HepG2 (cell line): ENCODE results near the gene DENND2A. TPM values are rescaled to one million over a fixed set of nuclear protein-coding genes. Genes with fewer than 3 reads are reported as not detected.

Source experiments
- CEBPB ChIP-seq: IDR thresholded peaks from 2 replicates; pipeline ENCODE4 v1.6.1; 2011; ENCODE audit warnings: low read depth, low read length, improper control_type of control experiment, borderline replicate concordance
- GFI1 ChIP-seq: sonication (generic); formaldehyde crosslinking; IDR thresholded peaks from 2 replicates; pipeline ENCODE4 v1.5.0; 2020; ENCODE audit warnings: missing genetic modification reagents, mild to moderate bottlenecking, borderline replicate concordance
- IRF2 ChIP-seq: IDR thresholded peaks from 2 replicates; pipeline ENCODE4 v1.6.1; 2018; ENCODE audit warnings: missing genetic modification reagents, missing compliant biosample characterization
- MBD4 ChIP-seq: IDR thresholded peaks from 2 replicates; pipeline ENCODE4 v1.6.1; 2012; ENCODE audit warnings: low read length, inconsistent platforms, borderline replicate concordance
- RARA ChIP-seq: IDR thresholded peaks from 2 replicates; pipeline ENCODE4 v1.6.1; 2016; ENCODE audit warnings: missing genetic modification reagents, missing compliant biosample characterization
- ZC3H13 ChIP-seq: sonication (generic); formaldehyde crosslinking; IDR thresholded peaks from 2 replicates; pipeline ENCODE4 v1.8.1; 2023; ENCODE audit warnings: mild to moderate bottlenecking, missing genetic modification reagents, moderate library complexity
- ZNF749 ChIP-seq: sonication (generic); formaldehyde crosslinking; IDR thresholded peaks from 2 replicates; pipeline ENCODE4 v1.8.0; 2022; ENCODE audit warnings: mild to moderate bottlenecking, missing genetic modification reagents, moderate library complexity, borderline replicate concordance
- polyA plus RNA-seq, 8 experiments: library from polyadenylated mRNA; depleted of rRNA in 3 of 8; stranded (reverse) in 7 of 8; unstranded in 1 of 8; fragments of >200 nt; fragmentation: Illumina TruSeq in 4 of 8; extraction: Trizol in 4 of 8; gene quantifications; 2 replicates each; pipeline versions ENCODE4 v1.2.1 to v1.2.3, GENCODE V29; 2011 to 2016; ENCODE audit warnings: low read depth in 4 of 8, missing spikeins in 1 of 8, mixed read lengths in 1 of 8; ENCODE audit not compliant: insufficient read depth in 1 of 8
- total RNA-seq, 5 experiments: library from RNA; depleted of rRNA; stranded (reverse); fragments of >200 nt; fragmentation: Illumina TruSeq; extraction: Trizol; gene quantifications; 2 replicates each; pipeline ENCODE4 v1.2.3, GENCODE V29; 2016; ENCODE audit warnings: low read depth in 1 of 5
- TF ChIP-seq, protein P1 (sequence below), 2 experiments: sonication (generic) in 1 of 2; formaldehyde crosslinking in 1 of 2; IDR thresholded peaks; 2 replicates each; pipeline versions ENCODE4 v1.4.0 to v1.6.1; 2016 to 2020; ENCODE audit warnings: borderline replicate concordance in 1 of 2, low read depth in 1 of 2, mild to moderate bottlenecking in 1 of 2, missing genetic modification reagents in 1 of 2
- TF ChIP-seq, protein P2 (sequence below): sonication (generic); formaldehyde crosslinking; conservative IDR thresholded peaks from 2 replicates; pipeline ENCODE4 v1.4.0; 2020; ENCODE audit warnings: mild to moderate bottlenecking, missing genetic modification reagents, moderate library complexity
- TF ChIP-seq, protein P3 (sequence below): fragments of 450-650 bp; IDR thresholded peaks from 2 replicates; pipeline ENCODE4 v1.6.1; 2017; ENCODE audit warnings: mild to moderate bottlenecking
- TF ChIP-seq, protein P4 (sequence below), 2 experiments: sonication (generic) in 1 of 2; formaldehyde crosslinking in 1 of 2; IDR thresholded peaks; 2 replicates each; pipeline versions ENCODE4 v1.5.1 to v1.6.1; 2011 to 2020; ENCODE audit warnings: borderline replicate concordance in 1 of 2, low read depth in 1 of 2, low read length in 1 of 2, mild to moderate bottlenecking in 1 of 2, missing genetic modification reagents in 1 of 2, moderate library complexity in 1 of 2
- TF ChIP-seq, protein P5 (sequence below): sonication (generic); formaldehyde crosslinking; IDR thresholded peaks from 2 replicates; pipeline ENCODE4 v1.4.0; 2020; ENCODE audit warnings: mild to moderate bottlenecking, low read depth, missing genetic modification reagents

DENND2A gene
- total and polyA plus RNA-seq, 2 of the 13 experiments (the other 11 are each of a cell fraction or from before 2014, with no cell fraction given): not detected

DNA sequence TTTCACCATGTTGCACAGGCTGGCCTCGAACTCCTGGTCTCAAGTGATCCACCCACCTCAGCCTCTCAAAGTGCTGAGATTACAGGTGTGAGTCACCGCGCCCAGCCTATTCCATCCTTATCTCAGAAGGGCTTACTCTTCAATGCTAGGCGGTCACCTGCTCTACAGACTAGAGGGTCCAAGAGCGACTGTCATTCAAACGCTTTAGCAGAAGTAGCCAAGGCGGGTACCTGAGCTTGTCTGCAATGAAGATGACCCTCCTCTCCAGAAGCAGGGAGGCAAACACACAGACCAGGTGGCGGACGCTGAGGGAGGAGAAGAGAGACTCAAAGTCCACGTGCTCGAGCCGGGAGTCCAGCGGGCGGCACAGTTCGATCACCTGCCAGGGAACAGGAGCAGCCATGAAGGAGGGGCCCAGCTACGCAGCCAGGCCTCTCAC, 96.2 kb downstream of the DENND2A start (continued):
- TF ChIP-seq RARA (CRISPR knock-in tag): peak; percentile 36; the same call in 1 of the 2 replicates
- TF ChIP-seq ZC3H13 (CRISPR knock-in tag): no peak
- TF ChIP-seq, protein P1, sequence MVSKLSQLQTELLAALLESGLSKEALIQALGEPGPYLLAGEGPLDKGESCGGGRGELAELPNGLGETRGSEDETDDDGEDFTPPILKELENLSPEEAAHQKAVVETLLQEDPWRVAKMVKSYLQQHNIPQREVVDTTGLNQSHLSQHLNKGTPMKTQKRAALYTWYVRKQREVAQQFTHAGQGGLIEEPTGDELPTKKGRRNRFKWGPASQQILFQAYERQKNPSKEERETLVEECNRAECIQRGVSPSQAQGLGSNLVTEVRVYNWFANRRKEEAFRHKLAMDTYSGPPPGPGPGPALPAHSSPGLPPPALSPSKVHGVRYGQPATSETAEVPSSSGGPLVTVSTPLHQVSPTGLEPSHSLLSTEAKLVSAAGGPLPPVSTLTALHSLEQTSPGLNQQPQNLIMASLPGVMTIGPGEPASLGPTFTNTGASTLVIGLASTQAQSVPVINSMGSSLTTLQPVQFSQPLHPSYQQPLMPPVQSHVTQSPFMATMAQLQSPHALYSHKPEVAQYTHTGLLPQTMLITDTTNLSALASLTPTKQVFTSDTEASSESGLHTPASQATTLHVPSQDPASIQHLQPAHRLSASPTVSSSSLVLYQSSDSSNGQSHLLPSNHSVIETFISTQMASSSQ (IDR thresholded peaks at IDR 0.05; ENCODE audit: low read depth): no peak
- TF ChIP-seq, protein P1 (CRISPR knock-in tag; IDR thresholded peaks at IDR 0.05; ENCODE audit: borderline replicate concordance): peak; percentile 40; the same call in 1 of the 2 replicates
- TF ChIP-seq IRF2 (CRISPR knock-in tag): no peak
- TF ChIP-seq ZNF749 (CRISPR knock-in tag): no peak
- TF ChIP-seq CEBPB: no peak
- TF ChIP-seq, protein P2, sequence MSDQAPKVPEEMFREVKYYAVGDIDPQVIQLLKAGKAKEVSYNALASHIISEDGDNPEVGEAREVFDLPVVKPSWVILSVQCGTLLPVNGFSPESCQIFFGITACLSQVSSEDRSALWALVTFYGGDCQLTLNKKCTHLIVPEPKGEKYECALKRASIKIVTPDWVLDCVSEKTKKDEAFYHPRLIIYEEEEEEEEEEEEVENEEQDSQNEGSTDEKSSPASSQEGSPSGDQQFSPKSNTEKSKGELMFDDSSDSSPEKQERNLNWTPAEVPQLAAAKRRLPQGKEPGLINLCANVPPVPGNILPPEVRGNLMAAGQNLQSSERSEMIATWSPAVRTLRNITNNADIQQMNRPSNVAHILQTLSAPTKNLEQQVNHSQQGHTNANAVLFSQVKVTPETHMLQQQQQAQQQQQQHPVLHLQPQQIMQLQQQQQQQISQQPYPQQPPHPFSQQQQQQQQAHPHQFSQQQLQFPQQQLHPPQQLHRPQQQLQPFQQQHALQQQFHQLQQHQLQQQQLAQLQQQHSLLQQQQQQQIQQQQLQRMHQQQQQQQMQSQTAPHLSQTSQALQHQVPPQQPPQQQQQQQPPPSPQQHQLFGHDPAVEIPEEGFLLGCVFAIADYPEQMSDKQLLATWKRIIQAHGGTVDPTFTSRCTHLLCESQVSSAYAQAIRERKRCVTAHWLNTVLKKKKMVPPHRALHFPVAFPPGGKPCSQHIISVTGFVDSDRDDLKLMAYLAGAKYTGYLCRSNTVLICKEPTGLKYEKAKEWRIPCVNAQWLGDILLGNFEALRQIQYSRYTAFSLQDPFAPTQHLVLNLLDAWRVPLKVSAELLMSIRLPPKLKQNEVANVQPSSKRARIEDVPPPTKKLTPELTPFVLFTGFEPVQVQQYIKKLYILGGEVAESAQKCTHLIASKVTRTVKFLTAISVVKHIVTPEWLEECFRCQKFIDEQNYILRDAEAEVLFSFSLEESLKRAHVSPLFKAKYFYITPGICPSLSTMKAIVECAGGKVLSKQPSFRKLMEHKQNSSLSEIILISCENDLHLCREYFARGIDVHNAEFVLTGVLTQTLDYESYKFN (CRISPR knock-in tag): peak; percentile 81
- no peak for TF ChIP-seq MBD4
- no peak for TF ChIP-seq GFI1 (CRISPR knock-in tag)
- TF ChIP-seq, protein P3, sequence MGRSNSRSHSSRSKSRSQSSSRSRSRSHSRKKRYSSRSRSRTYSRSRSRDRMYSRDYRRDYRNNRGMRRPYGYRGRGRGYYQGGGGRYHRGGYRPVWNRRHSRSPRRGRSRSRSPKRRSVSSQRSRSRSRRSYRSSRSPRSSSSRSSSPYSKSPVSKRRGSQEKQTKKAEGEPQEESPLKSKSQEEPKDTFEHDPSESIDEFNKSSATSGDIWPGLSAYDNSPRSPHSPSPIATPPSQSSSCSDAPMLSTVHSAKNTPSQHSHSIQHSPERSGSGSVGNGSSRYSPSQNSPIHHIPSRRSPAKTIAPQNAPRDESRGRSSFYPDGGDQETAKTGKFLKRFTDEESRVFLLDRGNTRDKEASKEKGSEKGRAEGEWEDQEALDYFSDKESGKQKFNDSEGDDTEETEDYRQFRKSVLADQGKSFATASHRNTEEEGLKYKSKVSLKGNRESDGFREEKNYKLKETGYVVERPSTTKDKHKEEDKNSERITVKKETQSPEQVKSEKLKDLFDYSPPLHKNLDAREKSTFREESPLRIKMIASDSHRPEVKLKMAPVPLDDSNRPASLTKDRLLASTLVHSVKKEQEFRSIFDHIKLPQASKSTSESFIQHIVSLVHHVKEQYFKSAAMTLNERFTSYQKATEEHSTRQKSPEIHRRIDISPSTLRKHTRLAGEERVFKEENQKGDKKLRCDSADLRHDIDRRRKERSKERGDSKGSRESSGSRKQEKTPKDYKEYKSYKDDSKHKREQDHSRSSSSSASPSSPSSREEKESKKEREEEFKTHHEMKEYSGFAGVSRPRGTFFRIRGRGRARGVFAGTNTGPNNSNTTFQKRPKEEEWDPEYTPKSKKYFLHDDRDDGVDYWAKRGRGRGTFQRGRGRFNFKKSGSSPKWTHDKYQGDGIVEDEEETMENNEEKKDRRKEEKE: no peak
- TF ChIP-seq, protein P4, sequence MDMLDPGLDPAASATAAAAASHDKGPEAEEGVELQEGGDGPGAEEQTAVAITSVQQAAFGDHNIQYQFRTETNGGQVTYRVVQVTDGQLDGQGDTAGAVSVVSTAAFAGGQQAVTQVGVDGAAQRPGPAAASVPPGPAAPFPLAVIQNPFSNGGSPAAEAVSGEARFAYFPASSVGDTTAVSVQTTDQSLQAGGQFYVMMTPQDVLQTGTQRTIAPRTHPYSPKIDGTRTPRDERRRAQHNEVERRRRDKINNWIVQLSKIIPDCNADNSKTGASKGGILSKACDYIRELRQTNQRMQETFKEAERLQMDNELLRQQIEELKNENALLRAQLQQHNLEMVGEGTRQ (IDR thresholded peaks at IDR 0.05; ENCODE audit: low read depth, low read length): no peak
- TF ChIP-seq, protein P4 (CRISPR knock-in tag; IDR thresholded peaks at IDR 0.05; ENCODE audit: borderline replicate concordance): peak; percentile 50; the same call in 1 of the 2 replicates
- TF ChIP-seq, protein P5, sequence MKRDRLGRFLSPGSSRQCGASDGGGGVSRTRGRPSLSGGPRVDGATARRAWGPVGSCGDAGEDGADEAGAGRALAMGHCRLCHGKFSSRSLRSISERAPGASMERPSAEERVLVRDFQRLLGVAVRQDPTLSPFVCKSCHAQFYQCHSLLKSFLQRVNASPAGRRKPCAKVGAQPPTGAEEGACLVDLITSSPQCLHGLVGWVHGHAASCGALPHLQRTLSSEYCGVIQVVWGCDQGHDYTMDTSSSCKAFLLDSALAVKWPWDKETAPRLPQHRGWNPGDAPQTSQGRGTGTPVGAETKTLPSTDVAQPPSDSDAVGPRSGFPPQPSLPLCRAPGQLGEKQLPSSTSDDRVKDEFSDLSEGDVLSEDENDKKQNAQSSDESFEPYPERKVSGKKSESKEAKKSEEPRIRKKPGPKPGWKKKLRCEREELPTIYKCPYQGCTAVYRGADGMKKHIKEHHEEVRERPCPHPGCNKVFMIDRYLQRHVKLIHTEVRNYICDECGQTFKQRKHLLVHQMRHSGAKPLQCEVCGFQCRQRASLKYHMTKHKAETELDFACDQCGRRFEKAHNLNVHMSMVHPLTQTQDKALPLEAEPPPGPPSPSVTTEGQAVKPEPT (CRISPR knock-in tag): no peak
